ENCODE measurements around the gene PACC1. TPM values are rescaled to one million over a fixed set of nuclear protein-coding genes. Genes with fewer than 3 reads are reported as not detected.

Gene PACC1
- total RNA-seq, 1 experiment from 2014 or later: 17.6 TPM

- CTCF ChIA-PET: interaction anchor here (1.7 kb wide), 1 partner anchor 382 kb away, joined by 8 read pairs; no protein-coding TSS in a partner anchor
These were observed 37.9 kb upstream of the PACC1 start for GRCh38 chr1:212452323-212453155.

More at GRCh38 chr1:212452323-212453155, 37.9 kb upstream of the PACC1 start:
- no peaks in the 10 kb centered on the region for H3K79me2 ChIP-seq (ENCODE audit: insufficient read depth, low read length)
- no peak overlapping the region for H3K4me3 ChIP-seq (replicated peaks in 1 of 2; ENCODE audit: low read depth in 1 of 2, low read length in 2 of 2)
- no peaks in the 10 kb centered on the region for H4K20me1 ChIP-seq (ENCODE audit: insufficient read depth)
- H3K4me1 ChIP-seq (ENCODE audit: control insufficient read depth in 1 of 2, insufficient read depth in 2 of 2, low read length in 2 of 2): peaks cover 0 to 6% of the 10 kb centered on the region in 2 experiments; a peak in 1 of 4 replicates
- no TSS peak for BruUV-seq (replicated peaks)
- H3K36me3 ChIP-seq (ENCODE audit: control insufficient read depth in 1 of 2, insufficient read depth in 2 of 2, low read length in 2 of 2): no peaks in the 10 kb centered on the region
- ATAC-seq (no peak), DNase-seq (ENCODE audit: low read depth, low spot score) (no peak)
- H3K4me2 ChIP-seq (ENCODE audit: low read length): no peak overlapping the region
- H3K9me3 ChIP-seq (ENCODE audit: control insufficient read depth in 1 of 2, insufficient read depth in 1 of 2, low read depth in 1 of 2, low read length in 2 of 2): no peaks in the 10 kb centered on the region
- no peak overlapping the region for H3K9ac ChIP-seq (ENCODE audit: low read length)
- H2AFZ ChIP-seq (ENCODE audit: low read depth, low read length, poor library complexity, severe bottlenecking): no peak overlapping the region
- intact Hi-C loops (cut with micrococcal nuclease): loop anchor here (10.0 kb wide), 1 partner anchor 168 kb away; the partner anchor contains the start of gene PPP2R5A
- H3K9me2 ChIP-seq (ENCODE audit: insufficient read depth): no peaks in the 10 kb centered on the region
- no peak for TF ChIP-seq CTCF (IDR thresholded peaks at IDR 0.05 in 2 of 3, conservative IDR thresholded peaks at IDR 0.05 in 1 of 3; ENCODE audit: borderline replicate concordance in 1 of 3, insufficient read depth in 1 of 3, low read depth in 2 of 3, low read length in 2 of 3)
- 0 out of 2 replicates have a peak, but pooled peaks have one; percentile 4 for TF ChIP-seq RAD21 (IDR thresholded peaks at IDR 0.05; ENCODE audit: low read depth)
- ChIA-PET POLR2A (interaction anchor here (0.6 kb wide), 1 partner anchor 251 kb away, joined by 3 read pairs; no protein-coding TSS in a partner anchor), RAD21 (ENCODE audit: low non-redundant PET in 1 of 2, low total read pairs in 2 of 2, uncharacterized antibody in 2 of 2, unreplicated experiment in 2 of 2) (no interaction called here)
- H3K27me3 ChIP-seq (ENCODE audit: insufficient read depth, low read length): no peaks in the 10 kb centered on the region
- no peak overlapping the region for H3K27ac ChIP-seq (ENCODE audit: low read depth, low read length)

All from HCT116 (cell line).